Measurements from ENCODE around the gene RASSF4. TPM values are rescaled to one million over a fixed set of nuclear protein-coding genes. Genes with fewer than 3 reads are reported as not detected.

Gene RASSF4
- total RNA-seq, 1 experiment from 2014 or later: 11.5 TPM

DNA sequence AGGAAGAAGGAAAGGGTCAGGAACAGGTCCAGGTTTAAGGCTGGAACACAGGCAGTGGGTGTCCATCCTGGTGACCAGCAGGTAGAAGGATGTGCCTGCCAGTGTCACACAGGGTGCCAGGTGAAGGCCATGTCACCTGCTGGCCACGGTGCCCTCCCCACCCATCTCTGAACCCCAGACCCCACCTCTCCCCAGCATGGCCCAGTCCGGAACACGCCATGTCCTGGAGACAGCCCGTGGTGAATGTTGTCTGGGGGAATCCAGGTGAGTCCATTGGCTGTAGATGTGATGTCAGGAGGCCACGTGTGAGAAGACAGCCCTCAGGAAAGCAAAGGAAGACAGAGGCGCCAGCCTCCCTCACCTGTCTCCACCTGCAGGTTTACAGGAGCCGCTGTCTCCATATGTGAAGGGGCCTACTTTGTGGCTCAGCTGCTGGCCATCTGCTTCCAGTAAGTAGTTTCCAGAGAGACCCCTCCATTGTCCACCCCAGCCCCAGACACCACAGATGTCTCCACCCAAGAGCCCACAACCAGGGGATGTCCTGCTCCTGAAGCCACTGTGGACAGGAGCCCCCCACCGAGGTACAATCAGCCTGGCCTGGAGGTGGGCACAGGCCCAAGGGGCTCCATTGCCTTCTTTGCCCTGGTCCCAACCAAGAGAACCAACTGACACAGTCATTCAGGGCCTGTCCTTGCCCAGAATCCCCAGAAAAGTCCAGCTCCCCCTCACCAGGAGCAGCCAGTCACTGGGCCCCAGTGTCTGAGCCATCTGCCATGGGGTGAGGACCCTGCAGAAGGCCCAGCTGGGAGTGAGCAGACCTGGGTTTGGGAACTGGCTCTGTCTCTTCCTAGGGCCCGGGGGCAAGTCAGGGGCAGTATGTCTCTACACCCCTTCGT lies 27.7 kb upstream of the RASSF4 start:
- Histone ChIP-seq H3K18ac (ENCODE audit: insufficient read length, low read depth, low read length) (peak overlapping the region; percentile 23), H4K20me1 (ENCODE audit: control insufficient read depth, insufficient read depth, insufficient read length) (no peaks in the 10 kb centered on the region), H3K79me1 (ENCODE audit: insufficient read depth, low read depth, low read length, poor library complexity, severe bottlenecking) (no peaks in the 10 kb centered on the region), H3K14ac (ENCODE audit: insufficient read depth, low read length) (no peak overlapping the region), H3K27me3 (ENCODE audit: insufficient read depth, low read length) (no peaks in the 10 kb centered on the region), H2BK12ac (ENCODE audit: insufficient read length, low read depth, low read length) (no peak overlapping the region), H2BK20ac (ENCODE audit: low read depth, low read length, poor library complexity, severe bottlenecking) (no peak overlapping the region), H3K4ac (ENCODE audit: low read depth, low read length) (no peak overlapping the region), H2BK15ac (ENCODE audit: low read depth, low read length) (no peak overlapping the region), H3K79me2 (ENCODE audit: insufficient read depth, low read length) (no peaks in the 10 kb centered on the region), H3K4me1 (ENCODE audit: insufficient read depth, low read length) (no peaks in the 10 kb centered on the region; the same call in 1 of the 2 replicates), H2BK5ac (ENCODE audit: insufficient read length, low read length) (no peak overlapping the region), H3K9me3 (ENCODE audit: control insufficient read depth, low read depth, low read length) (no peaks in the 10 kb centered on the region), H3K56ac (ENCODE audit: insufficient read length, low read depth, low read length) (no peak overlapping the region), H2BK120ac (ENCODE audit: low read depth, low read length, poor library complexity, severe bottlenecking) (no peak overlapping the region), H3K27ac (ENCODE audit: insufficient read length, low read depth, low read length) (no peak overlapping the region), H3T11ph (ENCODE audit: low read length) (no peak overlapping the region), H4K91ac (ENCODE audit: insufficient read length, low read depth, low read length) (no peak overlapping the region), H2AFZ (ENCODE audit: low read length) (no peak overlapping the region), H4K8ac (replicated peaks; ENCODE audit: insufficient read length, low read depth, low read length) (no peak overlapping the region), H3K9ac (ENCODE audit: extremely low read depth, insufficient read length, low read length) (no peak overlapping the region), H4K5ac (ENCODE audit: insufficient read length, low read depth, low read length) (no peak overlapping the region), H2AK5ac (ENCODE audit: insufficient read length, low read length) (no peak overlapping the region), H3K23me2 (ENCODE audit: insufficient read length, low read depth, low read length, poor library complexity, severe bottlenecking) (no peaks in the 10 kb centered on the region), H3K23ac (ENCODE audit: insufficient read length, low read depth, low read length) (no peak overlapping the region), H3K4me2 (ENCODE audit: insufficient read depth, insufficient read length, low read length) (no peak overlapping the region)
- DNase-seq: peak; percentile 23
- Mint-ChIP-seq H3K9me3 (no peaks in the 10 kb centered on the region; a peak in 1 of 5 replicates), H3K36me3 (ENCODE audit: insufficient read depth in 1 of 3, low read depth in 3 of 3) (no peaks in the 10 kb centered on the region), H3K27ac (no peak overlapping the region), H3K4me1 (peaks cover 0 to 8% of the 10 kb centered on the region in 2 experiments; a peak in 3 of 4 replicates), H3K27me3 (ENCODE audit: low read depth) (peaks cover 15% of the 10 kb centered on the region), H3K4me3 (no peak overlapping the region)
- TF ChIP-seq, protein P1, sequence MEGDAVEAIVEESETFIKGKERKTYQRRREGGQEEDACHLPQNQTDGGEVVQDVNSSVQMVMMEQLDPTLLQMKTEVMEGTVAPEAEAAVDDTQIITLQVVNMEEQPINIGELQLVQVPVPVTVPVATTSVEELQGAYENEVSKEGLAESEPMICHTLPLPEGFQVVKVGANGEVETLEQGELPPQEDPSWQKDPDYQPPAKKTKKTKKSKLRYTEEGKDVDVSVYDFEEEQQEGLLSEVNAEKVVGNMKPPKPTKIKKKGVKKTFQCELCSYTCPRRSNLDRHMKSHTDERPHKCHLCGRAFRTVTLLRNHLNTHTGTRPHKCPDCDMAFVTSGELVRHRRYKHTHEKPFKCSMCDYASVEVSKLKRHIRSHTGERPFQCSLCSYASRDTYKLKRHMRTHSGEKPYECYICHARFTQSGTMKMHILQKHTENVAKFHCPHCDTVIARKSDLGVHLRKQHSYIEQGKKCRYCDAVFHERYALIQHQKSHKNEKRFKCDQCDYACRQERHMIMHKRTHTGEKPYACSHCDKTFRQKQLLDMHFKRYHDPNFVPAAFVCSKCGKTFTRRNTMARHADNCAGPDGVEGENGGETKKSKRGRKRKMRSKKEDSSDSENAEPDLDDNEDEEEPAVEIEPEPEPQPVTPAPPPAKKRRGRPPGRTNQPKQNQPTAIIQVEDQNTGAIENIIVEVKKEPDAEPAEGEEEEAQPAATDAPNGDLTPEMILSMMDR (conservative IDR thresholded peaks at IDR 0.05): no peak
- WGBS (ENCODE audit: extremely low coverage, insufficient read length, low lambda C conversion rate): no CpG with 5 or more reads among the region's 10 CpGs
